Erythroblast (primary cell): ENCODE measurements around the gene PTPRN2.
"Not testable (repeated sequence)": the region's sequence is repeated elsewhere in the genome, so short reads cannot be mapped to it uniquely, and the experiment has no call there.

ENCODE experiments used
- DNase-seq, 2 experiments: peaks; one replicate each; lab custom pipeline; 2025; lab: John Stamatoyannopoulos, UW
- GATA1 ChIP-seq: IDR thresholded peaks from 2 replicates; pipeline ENCODE4 v1.6.1; 2011; ENCODE audit warnings: low read depth, mild to moderate bottlenecking, control low read depth, low read length, moderate library complexity
- POLR2A ChIP-seq: IDR thresholded peaks from 2 replicates; pipeline ENCODE4 v1.6.1; 2011; ENCODE audit warnings: mild to moderate bottlenecking, low read length

PTPRN2 gene

GRCh38 chr7:158257516-158258410, 329.9 kb downstream of the PTPRN2 start:
- no peak for TF ChIP-seq GATA1
- no peak for TF ChIP-seq POLR2A
- DNase-seq, result no peak

GRCh38 chr7:158257001-158257400, 330.6 kb downstream of the PTPRN2 start:
- DNase-seq, result no peak
- TF ChIP-seq POLR2A (no peak), GATA1 (no peak)

- no peak for TF ChIP-seq POLR2A
- no peak for TF ChIP-seq GATA1
- no peak for DNase-seq
These were observed 331.4 kb downstream of the PTPRN2 start for GRCh38 chr7:158256091-158256816.

GRCh38 chr7:158255558-158255957, 332.1 kb downstream of the PTPRN2 start:
- no peak for DNase-seq
- TF ChIP-seq POLR2A, result no peak

- TF ChIP-seq GATA1 (no peak), POLR2A (no peak)
- DNase-seq, result no peak
These were observed 332.5 kb downstream of the PTPRN2 start for GRCh38 chr7:158255156-158255555.

- DNase-seq, result not testable (repeated sequence)
These were observed 334.0 kb downstream of the PTPRN2 start for GRCh38 chr7:158253670-158254045.

GRCh38 chr7:158252837-158253669, 334.6 kb downstream of the PTPRN2 start:
- no peak for DNase-seq
- TF ChIP-seq GATA1 (no peak), POLR2A (no peak)

GRCh38 chr7:158252081-158252836, 335.4 kb downstream of the PTPRN2 start:
- TF ChIP-seq GATA1, result no peak
- TF ChIP-seq POLR2A, result no peak
- DNase-seq, result no peak

GRCh38 chr7:158251061-158251965, 336.3 kb downstream of the PTPRN2 start:
- DNase-seq, result no peak

GRCh38 chr7:158249692-158250091, 337.9 kb downstream of the PTPRN2 start:
- TF ChIP-seq GATA1, result no peak
- TF ChIP-seq POLR2A, result no peak
- no peak for DNase-seq

More at GRCh38 chr7:158251061-158251965, 336.3 kb downstream of the PTPRN2 start:
- TF ChIP-seq POLR2A (no peak), GATA1 (no peak)

- TF ChIP-seq POLR2A (no peak), GATA1 (no peak)
- DNase-seq, result no peak
These were observed 338.8 kb downstream of the PTPRN2 start for GRCh38 chr7:158248816-158249215.

GRCh38 chr7:158247758-158248487, 339.7 kb downstream of the PTPRN2 start:
- DNase-seq, result no peak

More at GRCh38 chr7:158247758-158248487, 339.7 kb downstream of the PTPRN2 start:
- TF ChIP-seq GATA1, result no peak
- no peak for TF ChIP-seq POLR2A
